Thyroid gland (tissue), 4 donors: ENCODE measurements around the gene CCDC149. TPM values are rescaled to one million over a fixed set of nuclear protein-coding genes. Genes with fewer than 3 reads are reported as not detected.

ENCODE experiments used
- DNase-seq, 2 donors: peaks; one replicate each; pipeline ENCODE4 v3.0.0-alpha.2; 2019
- H3K27ac ChIP-seq, 3 donors: fragments of 200-600 bp; sonication (generic); 1 replicate in 2 of 3; 2 replicates in 1 of 3; pipeline ENCODE4 v1.5.1; 2016 to 2019; ENCODE audit warnings: mild to moderate bottlenecking in 1 of 3, moderate library complexity in 1 of 3
- H3K27me3 ChIP-seq: fragments of 200-600 bp; sonication (generic); one replicate; pipeline ENCODE4 v1.5.1; 2019
- H3K36me3 ChIP-seq, 2 donors: fragments of 200-600 bp; sonication (generic); one replicate each; pipeline ENCODE4 v1.5.1; 2016 to 2019
- H3K4me1 ChIP-seq, 2 donors: fragments of 200-600 bp; sonication (generic); one replicate each; pipeline ENCODE4 v1.5.1; 2017 to 2019
- H3K4me3 ChIP-seq, 3 donors: fragments of 200-600 bp; sonication (generic); replicated peaks in 1 of 3; 1 replicate in 2 of 3; 2 replicates in 1 of 3; pipeline ENCODE4 v1.5.1; 2016; ENCODE audit warnings: mild to moderate bottlenecking in 1 of 3
- H3K9me3 ChIP-seq: fragments of 200-600 bp; sonication (generic); one replicate; pipeline ENCODE4 v1.5.1; 2017
- CTCF ChIP-seq, 6 experiments: fragments of 200-600 bp in 3 of 6; fragments of 450-650 bp in 3 of 6; sonication (generic) in 3 of 6; IDR thresholded peaks; one replicate each; pipeline ENCODE4 v1.5.1; 2016 to 2019; ENCODE audit warnings: antibody characterized with exemption in 6 of 6, mild to moderate bottlenecking in 2 of 6, inconsistent platforms in 1 of 6, moderate library complexity in 1 of 6
- POLR2A ChIP-seq, 2 donors: fragments of 450-650 bp; IDR thresholded peaks; one replicate each; pipeline ENCODE4 v1.6.1; 2017; ENCODE audit warnings: antibody characterized with exemption in 2 of 2, mild to moderate bottlenecking in 2 of 2, moderate library complexity in 1 of 2
- WGBS, 2 donors: methylation state at CpG; one replicate each; pipeline ENCODE4 v1.1.5; 2017; 5-methylcytosine and 5-hydroxymethylcytosine counted together
- intact Hi-C: fragments of 100-400 bp; cut with DNase I; formaldehyde crosslinking; loops from one replicate; pipeline ENCODE4 v1.15.1; 2023
- total RNA-seq, 4 donors: library from RNA; depleted of rRNA; stranded (reverse); fragments of >200 nt; gene quantifications; one replicate each; pipeline ENCODE4 v1.2.3, GENCODE V29; 2016

CCDC149 gene
- total RNA-seq, 4 donors from 2014 or later = 19.3 to 29.2 (median 21.8) TPM

DNA sequence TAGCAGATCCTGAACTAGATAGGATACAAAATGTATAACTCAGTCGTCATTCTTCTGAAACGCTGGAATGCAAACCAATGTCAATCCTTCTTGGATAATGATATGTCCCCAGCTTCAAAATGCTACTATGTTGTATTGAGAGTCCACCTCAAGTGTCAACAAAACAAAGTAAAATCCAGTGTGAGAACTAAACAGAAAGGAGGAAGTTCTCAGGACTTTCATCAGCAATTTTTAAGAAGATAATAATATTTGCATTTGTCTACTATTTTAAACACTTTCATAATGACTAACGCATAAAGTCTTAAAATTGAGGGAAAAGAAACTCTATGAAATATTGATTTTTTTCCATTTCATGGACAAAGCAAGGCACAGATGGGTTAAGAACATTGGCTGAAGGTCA lies 81.2 kb downstream of the CCDC149 start:
- Histone ChIP-seq H3K4me1 (no peaks in the 10 kb centered on the region), H3K27ac (no peak overlapping the region), H3K4me3 (no peak overlapping the region), H3K9me3 (no peaks in the 10 kb centered on the region), H3K36me3 (peaks cover 0 to 9% of the 10 kb centered on the region in 2 donors), H3K27me3 (no peaks in the 10 kb centered on the region)
- intact Hi-C loops = no loop called here
- no peak for DNase-seq
- 95 to 96% methylated on average over 3 of the region's 3 CpGs for WGBS, 2 donors
- no peak for TF ChIP-seq POLR2A (IDR thresholded peaks at IDR 0.05)
- TF ChIP-seq CTCF (IDR thresholded peaks at IDR 0.05) = no peak

DNA sequence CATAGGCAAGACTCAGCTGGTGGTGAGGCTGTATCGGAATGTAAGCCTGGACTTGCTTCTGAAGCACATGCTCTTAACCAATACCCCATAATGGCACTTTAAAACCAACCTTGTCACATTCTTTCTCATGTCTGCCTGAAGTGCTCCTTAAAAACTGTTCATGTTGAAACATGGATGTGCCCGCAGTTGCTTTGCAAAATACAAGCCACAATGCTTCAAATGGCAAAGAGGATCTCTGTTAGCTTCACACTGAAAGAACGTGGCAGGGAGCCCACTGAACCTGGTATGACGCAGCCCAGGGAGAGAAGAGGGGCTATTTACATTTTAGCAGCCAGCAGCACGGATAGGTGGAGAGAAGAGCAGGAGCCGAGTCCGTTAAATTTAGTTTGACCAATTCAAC lies 88.1 kb downstream of the CCDC149 start:
- intact Hi-C loops = no loop called here

GRCh38 chr4:24820541-24820940 lies 92.3 kb downstream of the CCDC149 start:
- Histone ChIP-seq H3K4me3 (no peak overlapping the region), H3K4me1 (peaks cover 30 to 38% of the 10 kb centered on the region in 2 donors), H3K36me3 (peaks cover 0 to 2% of the 10 kb centered on the region in 2 donors), H3K27ac (peak overlapping the region in 2 of 3 donors; percentile 11 to 31), H3K9me3 (no peaks in the 10 kb centered on the region), H3K27me3 (no peaks in the 10 kb centered on the region)
- intact Hi-C loops = no loop called here
- TF ChIP-seq POLR2A (IDR thresholded peaks at IDR 0.05) (no peak), CTCF (IDR thresholded peaks at IDR 0.05) (no peak)
- DNase-seq = no peak

More for the DNA sequence above, 88.1 kb downstream of the CCDC149 start:
- peaks cover 30 to 38% of the 10 kb centered on the region in 2 donors for H3K4me1 ChIP-seq
- TF ChIP-seq POLR2A (IDR thresholded peaks at IDR 0.05) = peak in 1 of 2 donors; percentile 9
- no peak for TF ChIP-seq CTCF (IDR thresholded peaks at IDR 0.05)
- no peaks in the 10 kb centered on the region for H3K36me3 ChIP-seq
- 36 to 57% methylated on average over 7 of the region's 7 CpGs for WGBS, 2 donors
- no peak overlapping the region for H3K4me3 ChIP-seq
- no peaks in the 10 kb centered on the region for H3K27me3 ChIP-seq
- H3K27ac ChIP-seq = peak overlapping the region in 2 of 3 donors; percentile 65 to 75
- no peaks in the 10 kb centered on the region for H3K9me3 ChIP-seq
- DNase-seq = peak; percentile 89 to 91

DNA sequence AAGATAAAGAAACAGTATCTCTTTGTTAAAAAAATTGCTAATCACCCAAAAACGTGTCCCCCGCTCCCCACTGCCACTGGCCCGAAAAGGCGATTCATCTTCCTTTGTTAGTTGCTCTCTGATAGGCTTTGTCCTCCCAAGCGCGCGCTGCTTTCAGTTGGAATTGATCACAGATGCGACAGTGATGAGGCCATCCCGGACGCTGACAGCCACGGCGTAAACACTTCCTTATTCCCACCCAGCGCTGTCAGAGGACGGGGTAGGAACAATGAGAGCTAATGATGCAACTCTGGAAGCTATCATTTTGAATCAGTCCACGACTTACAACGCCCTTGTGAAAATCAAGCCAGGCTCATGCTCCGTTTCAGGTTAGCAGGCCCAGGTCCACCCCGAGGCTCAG lies 96.0 kb downstream of the CCDC149 start:
- Histone ChIP-seq H3K27ac (no peak overlapping the region), H3K36me3 (peaks cover 0 to 2% of the 10 kb centered on the region in 2 donors), H3K27me3 (no peaks in the 10 kb centered on the region), H3K4me3 (no peak overlapping the region), H3K4me1 (peaks cover under 1 to 13% of the 10 kb centered on the region in 2 donors), H3K9me3 (no peaks in the 10 kb centered on the region)
- intact Hi-C loops = no loop called here
- no peak for TF ChIP-seq POLR2A (IDR thresholded peaks at IDR 0.05)
- no peak for TF ChIP-seq CTCF (IDR thresholded peaks at IDR 0.05)
- DNase-seq = no peak
- WGBS, 2 donors = 91 to 93% methylated on average over 18 of the region's 18 CpGs

DNA sequence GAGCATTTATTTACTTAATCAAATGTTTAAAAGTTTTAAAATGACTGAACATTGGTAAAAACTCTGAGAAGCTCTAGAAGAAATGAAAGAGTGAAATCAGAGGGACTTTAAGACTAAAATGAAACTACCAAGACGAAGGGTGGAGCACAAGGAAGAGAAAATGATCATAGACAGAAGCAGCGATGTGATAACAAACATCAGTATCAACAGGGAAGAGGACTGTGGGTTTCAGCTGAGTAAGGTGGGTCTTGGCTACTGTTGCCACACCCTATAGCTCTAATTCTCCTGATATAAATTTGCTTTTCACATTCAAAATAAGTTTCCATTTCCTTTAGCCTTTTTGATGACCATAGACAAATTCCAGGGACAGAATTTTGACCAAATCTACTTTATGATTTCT lies 99.1 kb downstream of the CCDC149 start:
- WGBS, 2 donors = 94 to 97% methylated on average over 2 of the region's 2 CpGs
- Histone ChIP-seq H3K27me3 (no peaks in the 10 kb centered on the region), H3K36me3 (peaks cover 0 to 2% of the 10 kb centered on the region in 2 donors), H3K9me3 (no peaks in the 10 kb centered on the region), H3K27ac (no peak overlapping the region), H3K4me1 (no peaks in the 10 kb centered on the region), H3K4me3 (no peak overlapping the region)
- intact Hi-C loops = no loop called here
- TF ChIP-seq CTCF (IDR thresholded peaks at IDR 0.05) (no peak), POLR2A (IDR thresholded peaks at IDR 0.05) (no peak)
- no peak for DNase-seq
